GM19023 (cell line): ENCODE results near the gene CD48.

Experiments
- ATAC-seq: cut with Tn5 transposase; IDR thresholded peaks from one replicate; pipeline ENCODE4 v1.9.1; 2021; ENCODE audit warnings: mild to moderate bottlenecking, moderate library complexity; ENCODE audit not compliant: unreplicated experiment

CD48 gene

GRCh38 chr1:160636547-160636946 is 75.1 kb downstream of the CD48 start:
- ATAC-seq: no peak

GRCh38 chr1:160636076-160636475 is 75.5 kb downstream of the CD48 start:
- ATAC-seq: no peak

- no peak for ATAC-seq
Measured at GRCh38 chr1:160634543-160635491, 76.8 kb downstream of the CD48 start.

DNA sequence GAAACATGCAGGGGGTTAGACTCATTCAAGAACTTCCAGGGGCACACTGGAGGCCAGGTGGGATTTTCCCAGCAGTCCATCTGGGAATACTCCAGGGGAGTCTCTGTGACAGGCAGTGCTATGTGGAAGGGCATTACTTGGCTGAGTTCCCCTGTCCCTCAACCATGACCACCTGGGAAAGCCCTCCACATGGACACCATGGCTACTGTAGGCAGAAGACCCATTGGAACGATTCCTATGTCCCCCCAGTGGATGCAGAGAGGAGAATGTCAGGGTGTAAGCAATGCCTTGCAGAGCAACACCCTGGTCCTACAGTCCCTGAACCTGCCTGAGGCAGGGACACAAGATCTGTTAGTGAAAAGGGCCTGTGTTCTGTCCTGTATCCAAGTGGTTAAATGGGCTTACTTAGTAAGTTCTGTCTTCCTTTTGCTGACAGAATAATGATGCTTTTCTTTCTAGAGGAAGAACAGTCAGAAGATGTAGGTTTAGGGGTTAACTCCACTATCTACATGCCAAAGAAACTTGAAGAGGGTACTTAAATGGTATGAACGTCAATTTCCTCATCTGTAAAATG is 78.2 kb downstream of the CD48 start:
- ATAC-seq: no peak

GRCh38 chr1:160631983-160632625 is 79.5 kb downstream of the CD48 start:
- ATAC-seq: no peak

GRCh38 chr1:160630523-160631451 is 80.8 kb downstream of the CD48 start:
- no peak for ATAC-seq

GRCh38 chr1:160629286-160630210 is 82.1 kb downstream of the CD48 start:
- ATAC-seq: no peak

GRCh38 chr1:160628799-160629263 is 82.8 kb downstream of the CD48 start:
- ATAC-seq: no peak
